Measurements from ENCODE around the gene CSNK1E.

Gene CSNK1E

GRCh38 chr22:38335077-38335476, 17.8 kb upstream of the CSNK1E start:
- Histone ChIP-seq H3K4me3 (ENCODE audit: low read length) (no peak overlapping the region), H4K20me1 (ENCODE audit: control insufficient read depth, insufficient read depth, low read depth, low read length) (no peaks in the 10 kb centered on the region), H3K27me3 (ENCODE audit: control insufficient read depth, low read length) (peaks cover 8% of the 10 kb centered on the region), H3K4me2 (ENCODE audit: low read length) (no peak overlapping the region), H3K4me1 (ENCODE audit: control insufficient read depth, low read length) (peaks cover 12% of the 10 kb centered on the region), H3K79me2 (ENCODE audit: control insufficient read depth, low read length) (no peaks in the 10 kb centered on the region), H3K9me2 (replicated peaks; ENCODE audit: control insufficient read depth, low read length) (no peaks in the 10 kb centered on the region), H3K27ac (ENCODE audit: low read depth, low read length) (no peak overlapping the region), H3K36me3 (ENCODE audit: control insufficient read depth, low read length) (no peaks in the 10 kb centered on the region), H3K9me3 (ENCODE audit: control insufficient read depth, insufficient read depth, low read length) (no peaks in the 10 kb centered on the region), H3F3A (ENCODE audit: control insufficient read depth, insufficient read depth) (no peaks in the 10 kb centered on the region)
- TF ChIP-seq CTCF (IDR thresholded peaks at IDR 0.05; ENCODE audit: low read depth, low read length, poor library complexity, severe bottlenecking) (no peak), EZH2phosphoT487 (IDR thresholded peaks at IDR 0.05; ENCODE audit: borderline replicate concordance, low read length) (no peak)

- H3K27ac ChIP-seq (ENCODE audit: low read depth, low read length), result no peak overlapping the region
- no peaks in the 10 kb centered on the region for H3K4me1 ChIP-seq (ENCODE audit: control insufficient read depth, low read length)
- H3K36me3 ChIP-seq (ENCODE audit: control insufficient read depth, low read length), result no peaks in the 10 kb centered on the region
- no peak overlapping the region for H3K4me3 ChIP-seq (ENCODE audit: low read length)
- H3K9me2 ChIP-seq (replicated peaks; ENCODE audit: control insufficient read depth, low read length), result no peaks in the 10 kb centered on the region
- H4K20me1 ChIP-seq (ENCODE audit: control insufficient read depth, insufficient read depth, low read depth, low read length), result no peaks in the 10 kb centered on the region
- no peak overlapping the region for H3K4me2 ChIP-seq (ENCODE audit: low read length)
- no peaks in the 10 kb centered on the region for H3F3A ChIP-seq (ENCODE audit: control insufficient read depth, insufficient read depth)
- TF ChIP-seq EZH2phosphoT487 (IDR thresholded peaks at IDR 0.05; ENCODE audit: borderline replicate concordance, low read length) (no peak), CTCF (IDR thresholded peaks at IDR 0.05; ENCODE audit: low read depth, low read length, poor library complexity, severe bottlenecking) (no peak)
- no peaks in the 10 kb centered on the region for H3K79me2 ChIP-seq (ENCODE audit: control insufficient read depth, low read length)
- no peaks in the 10 kb centered on the region for H3K27me3 ChIP-seq (ENCODE audit: control insufficient read depth, low read length)
- H3K9me3 ChIP-seq (ENCODE audit: control insufficient read depth, insufficient read depth, low read length), result no peaks in the 10 kb centered on the region
These were observed 10.6 kb upstream of the CSNK1E start for GRCh38 chr22:38327805-38328204.

GRCh38 chr22:38327396-38327795, 10.2 kb upstream of the CSNK1E start:
- Histone ChIP-seq H3K9me2 (replicated peaks; ENCODE audit: control insufficient read depth, low read length) (no peaks in the 10 kb centered on the region), H3K27me3 (ENCODE audit: control insufficient read depth, low read length) (no peaks in the 10 kb centered on the region), H3K36me3 (ENCODE audit: control insufficient read depth, low read length) (no peaks in the 10 kb centered on the region), H3K79me2 (ENCODE audit: control insufficient read depth, low read length) (no peaks in the 10 kb centered on the region), H3K9me3 (ENCODE audit: control insufficient read depth, insufficient read depth, low read length) (no peaks in the 10 kb centered on the region), H3K4me1 (ENCODE audit: control insufficient read depth, low read length) (no peaks in the 10 kb centered on the region), H3F3A (ENCODE audit: control insufficient read depth, insufficient read depth) (no peaks in the 10 kb centered on the region), H3K4me3 (ENCODE audit: low read length) (no peak overlapping the region), H3K4me2 (ENCODE audit: low read length) (no peak overlapping the region), H3K27ac (ENCODE audit: low read depth, low read length) (no peak overlapping the region), H4K20me1 (ENCODE audit: control insufficient read depth, insufficient read depth, low read depth, low read length) (no peaks in the 10 kb centered on the region)
- TF ChIP-seq CTCF (IDR thresholded peaks at IDR 0.05; ENCODE audit: low read depth, low read length, poor library complexity, severe bottlenecking) (no peak), EZH2phosphoT487 (IDR thresholded peaks at IDR 0.05; ENCODE audit: borderline replicate concordance, low read length) (no peak)

GRCh38 chr22:38325587-38325986, 8.4 kb upstream of the CSNK1E start:
- Histone ChIP-seq H3K27ac (ENCODE audit: low read depth, low read length) (no peak overlapping the region), H3K27me3 (ENCODE audit: control insufficient read depth, low read length) (no peaks in the 10 kb centered on the region), H3K9me2 (replicated peaks; ENCODE audit: control insufficient read depth, low read length) (no peaks in the 10 kb centered on the region), H3K79me2 (ENCODE audit: control insufficient read depth, low read length) (no peaks in the 10 kb centered on the region), H3K36me3 (ENCODE audit: control insufficient read depth, low read length) (no peaks in the 10 kb centered on the region), H3K9me3 (ENCODE audit: control insufficient read depth, insufficient read depth, low read length) (no peaks in the 10 kb centered on the region), H3K4me1 (ENCODE audit: control insufficient read depth, low read length) (no peaks in the 10 kb centered on the region), H3F3A (ENCODE audit: control insufficient read depth, insufficient read depth) (no peaks in the 10 kb centered on the region), H4K20me1 (ENCODE audit: control insufficient read depth, insufficient read depth, low read depth, low read length) (no peaks in the 10 kb centered on the region), H3K4me2 (ENCODE audit: low read length) (no peak overlapping the region), H3K4me3 (ENCODE audit: low read length) (no peak overlapping the region)
- no peak for TF ChIP-seq EZH2phosphoT487 (IDR thresholded peaks at IDR 0.05; ENCODE audit: borderline replicate concordance, low read length)
- no peak for TF ChIP-seq CTCF (IDR thresholded peaks at IDR 0.05; ENCODE audit: low read depth, low read length, poor library complexity, severe bottlenecking)
